Chondrocyte (in vitro differentiated cells): Measurements from ENCODE around the gene ACCS. TPM values are rescaled to one million over a fixed set of nuclear protein-coding genes. Genes with fewer than 3 reads are reported as not detected.

Experiments used
- DNase-seq: peaks from one replicate; pipeline ENCODE4 v3.0.0; 2021; ENCODE audit warnings: mixed read lengths, low spot score
- H3K27ac Mint-ChIP-seq: one replicate; pipeline ENCODE4 v1.8.0; 2021; ENCODE audit warnings: mild to moderate bottlenecking, moderate library complexity, mixed read lengths; ENCODE audit not compliant: unreplicated experiment
- H3K27me3 Mint-ChIP-seq: 2 replicates; pipeline ENCODE4 v1.8.0; 2021; ENCODE audit warnings: low read depth, mixed read lengths
- H3K36me3 Mint-ChIP-seq: 2 replicates; pipeline ENCODE4 v1.8.0; 2021; ENCODE audit warnings: low read depth, mixed read lengths
- H3K4me1 Mint-ChIP-seq: 2 replicates; pipeline ENCODE4 v1.8.0; 2021; ENCODE audit warnings: low read depth, mild to moderate bottlenecking, mixed read lengths
- H3K4me3 Mint-ChIP-seq: one replicate; pipeline ENCODE4 v1.8.0; 2021; ENCODE audit warnings: mild to moderate bottlenecking, moderate library complexity, mixed read lengths; ENCODE audit not compliant: unreplicated experiment
- H3K9me3 Mint-ChIP-seq: 2 replicates; pipeline ENCODE4 v1.8.0; 2021; ENCODE audit warnings: low read depth, mixed read lengths
- CTCF ChIP-seq: fragments of 200-600 bp; sonication (generic); IDR thresholded peaks from 2 replicates; pipeline ENCODE4 v1.5.0; 2021; ENCODE audit warnings: antibody characterized with exemption, mild to moderate bottlenecking, moderate library complexity
- total RNA-seq: library from RNA; stranded (reverse); gene quantifications from 3 replicates; pipeline ENCODE4 v1.2.1, GENCODE V29; 2021

ACCS gene
- total RNA-seq, 1 donor from 2014 or later, result 11.1 TPM

GRCh38 chr11:44095506-44096359, 29.7 kb downstream of the ACCS start, which contains the start of gene EXT2:
TSS of gene EXT2 (plus strand) at chr11:44095678. CDS start at chr11:44107713, 12,035 bp downstream.
- H3K9me3 Mint-ChIP-seq, result no peaks in the 10 kb centered on the region
- H3K36me3 Mint-ChIP-seq, result no peaks in the 10 kb centered on the region
- peak within 1 kb of the TSS; percentile 32 for H3K27ac Mint-ChIP-seq
- H3K4me3 Mint-ChIP-seq, result peak within 1 kb of the TSS; percentile 83
- TF ChIP-seq CTCF, result peak; percentile 91
- peak; percentile 96 for DNase-seq
- peaks cover 22% of the 10 kb centered on the region for H3K4me1 Mint-ChIP-seq
- peaks cover 17% of the 10 kb centered on the region for H3K27me3 Mint-ChIP-seq

- TF ChIP-seq CTCF, result no peak
- DNase-seq, result peak; percentile 93
- Mint-ChIP-seq H3K36me3 (no peaks in the 10 kb centered on the region), H3K27ac (peak overlapping the region; percentile 32), H3K9me3 (no peaks in the 10 kb centered on the region), H3K4me1 (peaks cover 22% of the 10 kb centered on the region), H3K4me3 (peak overlapping the region; percentile 83), H3K27me3 (peaks cover 9% of the 10 kb centered on the region)
Measured at GRCh38 chr11:44096360-44097185, 30.5 kb downstream of the ACCS start.

GRCh38 chr11:44097821-44098220, 31.8 kb downstream of the ACCS start:
- Mint-ChIP-seq H3K4me1 (peaks cover 22% of the 10 kb centered on the region), H3K27me3 (peaks cover 3% of the 10 kb centered on the region), H3K27ac (no peak overlapping the region), H3K9me3 (no peaks in the 10 kb centered on the region), H3K4me3 (no peak overlapping the region), H3K36me3 (no peaks in the 10 kb centered on the region)
- TF ChIP-seq CTCF, result no peak
- no peak for DNase-seq

- H3K27ac Mint-ChIP-seq, result no peak overlapping the region
- TF ChIP-seq CTCF, result no peak
- H3K9me3 Mint-ChIP-seq, result no peaks in the 10 kb centered on the region
- H3K4me1 Mint-ChIP-seq, result peaks cover 10% of the 10 kb centered on the region
- no peaks in the 10 kb centered on the region for H3K27me3 Mint-ChIP-seq
- no peak for DNase-seq
- no peaks in the 10 kb centered on the region for H3K36me3 Mint-ChIP-seq
- H3K4me3 Mint-ChIP-seq, result no peak overlapping the region
Measured at GRCh38 chr11:44101098-44101497, 35.0 kb downstream of the ACCS start.
